NCI-H2107 (cell line): ENCODE measurements around the gene HDGF.

Experiments used
- DNase-seq: peaks from one replicate; lab custom pipeline; 2025; lab: John Stamatoyannopoulos, UW

HDGF gene

DNA sequence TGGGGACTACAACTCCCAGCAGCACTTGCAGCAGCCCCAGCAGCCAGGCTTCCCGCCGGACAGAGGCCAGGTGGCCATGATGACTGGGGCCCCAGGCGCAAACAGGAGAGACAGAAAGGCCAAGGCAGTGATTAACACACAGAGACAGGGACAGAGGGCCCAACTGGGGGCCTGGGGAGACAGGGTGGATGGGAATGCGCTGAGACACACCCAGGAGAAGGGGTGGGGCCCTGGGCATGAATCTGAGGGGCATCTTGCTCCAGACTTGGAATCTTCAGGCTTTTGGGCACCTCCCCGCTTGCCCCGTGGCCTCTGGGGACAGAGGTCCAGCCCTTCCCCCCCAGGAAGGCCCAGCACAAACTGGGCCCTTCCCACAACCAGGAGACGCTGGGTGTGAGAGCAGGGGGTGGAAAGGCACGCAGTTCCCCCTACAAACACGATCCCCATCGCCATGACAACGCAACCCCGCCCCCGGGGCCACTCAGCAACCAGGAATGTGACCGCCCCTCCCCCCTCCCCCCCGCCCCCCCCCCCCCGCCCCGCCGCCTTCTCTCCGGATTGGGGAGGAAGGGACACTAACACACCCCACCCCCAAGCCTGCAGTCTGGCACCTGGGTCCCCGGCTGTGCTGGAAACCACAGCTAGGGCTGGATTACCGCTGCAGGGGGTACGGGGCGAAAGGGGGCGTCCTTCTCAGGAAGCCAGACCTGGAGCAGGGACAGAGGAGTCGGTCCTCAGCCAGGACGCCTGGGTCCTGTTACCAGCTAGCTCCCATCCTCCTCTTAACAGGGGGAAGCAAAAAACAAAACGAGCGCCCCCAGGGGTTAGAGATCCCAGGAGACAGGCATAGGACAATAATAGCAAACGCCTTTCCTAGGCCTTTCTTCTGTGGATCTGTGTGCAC, 4.5 kb downstream of the HDGF start:
- DNase-seq, result peak; percentile 82

DNA sequence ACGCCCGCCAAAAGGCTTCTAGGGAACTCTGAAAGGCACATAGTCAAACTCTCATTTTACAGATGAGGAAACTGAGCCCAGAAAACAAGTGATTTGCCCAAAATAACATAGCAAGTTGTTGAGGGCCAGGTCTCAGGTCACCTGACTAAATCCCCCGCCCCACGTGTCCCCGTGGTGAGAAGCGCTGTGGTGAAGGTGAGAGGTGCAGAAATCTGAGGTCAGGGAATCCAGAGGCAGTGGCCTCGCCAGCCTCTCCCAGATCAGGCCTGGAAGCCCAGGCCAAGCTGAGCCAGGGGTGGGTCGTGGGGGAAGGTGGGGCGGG, 5.1 kb downstream of the HDGF start:
- DNase-seq, result no peak

GRCh38 chr1:156745881-156746280, 5.6 kb downstream of the HDGF start:
- no peak for DNase-seq

DNA sequence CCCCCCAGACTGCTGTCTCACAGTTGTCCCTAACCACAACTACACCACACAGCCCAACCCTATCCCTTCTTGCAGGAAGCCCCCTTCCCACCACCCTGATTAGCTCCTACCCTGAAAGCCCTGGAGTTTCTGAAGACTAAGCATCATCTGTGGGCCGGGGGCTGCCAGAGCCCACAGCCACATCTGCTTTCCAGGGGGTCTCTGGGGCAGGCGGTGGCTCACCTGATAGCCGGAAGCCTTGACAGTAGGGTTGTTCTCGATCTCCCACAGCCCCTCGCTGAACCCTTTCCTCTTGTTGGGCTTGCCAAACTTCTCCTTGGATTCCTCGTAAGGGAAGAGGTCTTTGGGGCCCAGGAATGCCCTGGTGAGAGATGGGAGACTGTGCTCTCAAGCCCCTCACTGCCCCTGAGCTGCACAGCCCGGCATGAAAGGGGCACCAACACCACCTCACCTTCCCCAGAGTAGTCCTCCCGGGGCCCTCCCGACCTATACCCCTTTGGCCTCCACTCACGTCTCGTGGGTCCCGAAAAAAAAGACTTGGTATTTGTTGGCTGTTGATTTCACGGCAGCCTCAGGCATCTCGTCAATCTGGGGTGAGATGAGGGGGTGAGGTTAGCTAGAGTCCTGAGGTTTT, 6.6 kb downstream of the HDGF start:
- no peak for DNase-seq

GRCh38 chr1:156744344-156744743, 7.1 kb downstream of the HDGF start:
- no peak for DNase-seq

DNA sequence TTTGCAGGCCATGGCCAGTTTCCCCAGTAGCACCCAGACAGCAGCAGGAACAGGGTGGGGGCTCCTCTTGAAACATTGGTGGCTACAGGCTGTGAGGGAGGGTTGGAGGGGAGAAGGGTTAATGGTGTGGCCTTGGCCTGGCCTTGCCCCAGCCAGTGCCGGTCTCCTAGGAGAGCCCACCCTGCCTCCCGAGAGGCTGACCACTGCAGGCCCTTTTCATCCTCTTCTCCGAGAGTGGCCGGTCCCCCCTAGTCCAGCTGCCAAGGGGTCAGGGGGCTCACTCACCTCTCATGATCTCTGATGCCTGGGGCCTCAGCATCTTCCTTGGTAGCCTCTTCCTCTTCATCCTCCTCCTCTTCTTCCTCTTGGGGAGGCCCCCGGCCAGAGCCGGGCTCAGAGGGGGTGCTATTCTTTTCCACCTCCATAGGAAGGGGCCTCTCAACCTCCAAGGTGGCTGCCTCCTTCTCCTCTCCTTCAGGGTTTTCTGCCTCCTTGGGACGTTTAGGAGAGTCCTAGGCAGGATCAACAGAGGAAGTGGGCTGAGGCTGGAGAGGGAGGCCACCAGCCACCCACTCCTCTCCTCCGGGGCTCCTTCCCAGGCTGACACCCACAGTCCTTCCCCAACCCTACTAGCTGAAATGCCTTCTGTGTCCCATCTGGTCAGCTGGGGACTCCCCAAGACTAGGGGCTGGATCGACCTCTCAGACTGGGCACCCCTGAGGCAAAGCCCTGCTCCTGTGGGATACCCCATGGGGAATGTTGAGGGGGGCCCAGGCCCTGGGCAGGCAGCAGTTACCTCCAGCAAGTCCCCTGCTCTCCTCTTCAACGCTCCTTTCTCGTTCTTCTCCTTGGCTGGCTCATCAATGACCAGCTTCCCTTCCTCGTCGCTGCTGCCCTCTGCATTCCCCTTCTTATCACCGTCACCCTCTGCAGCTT, 7.8 kb downstream of the HDGF start:
- no peak for DNase-seq

GRCh38 chr1:156742801-156743200, 8.7 kb downstream of the HDGF start:
- DNase-seq, result no peak

GRCh38 chr1:156742017-156742416, 9.5 kb downstream of the HDGF start:
- DNase-seq, result no peak

DNA sequence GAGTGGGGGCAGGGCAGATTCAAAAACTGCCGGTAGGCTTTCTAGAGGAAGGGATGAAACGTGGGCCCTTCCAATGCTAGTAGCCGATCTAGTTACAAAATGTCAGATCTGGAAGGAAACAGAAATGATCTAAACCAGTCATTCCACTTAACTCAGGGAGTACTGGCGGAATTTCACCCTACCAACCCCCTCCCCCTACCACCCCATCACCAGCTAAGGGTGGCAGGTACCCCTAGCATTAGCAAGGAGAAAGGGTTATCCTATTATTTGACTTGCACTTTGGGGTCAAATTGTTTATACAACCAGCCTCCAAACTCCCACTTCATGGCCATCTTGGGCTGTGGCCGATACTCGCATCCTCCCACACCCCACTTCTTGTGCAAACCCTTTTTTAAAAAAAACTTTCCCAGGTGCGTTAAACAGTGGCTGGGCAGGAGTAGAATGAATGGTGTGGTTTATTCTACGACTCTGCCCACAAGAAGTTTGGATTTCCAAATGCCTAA, 9.9 kb downstream of the HDGF start:
- no peak for DNase-seq

DNA sequence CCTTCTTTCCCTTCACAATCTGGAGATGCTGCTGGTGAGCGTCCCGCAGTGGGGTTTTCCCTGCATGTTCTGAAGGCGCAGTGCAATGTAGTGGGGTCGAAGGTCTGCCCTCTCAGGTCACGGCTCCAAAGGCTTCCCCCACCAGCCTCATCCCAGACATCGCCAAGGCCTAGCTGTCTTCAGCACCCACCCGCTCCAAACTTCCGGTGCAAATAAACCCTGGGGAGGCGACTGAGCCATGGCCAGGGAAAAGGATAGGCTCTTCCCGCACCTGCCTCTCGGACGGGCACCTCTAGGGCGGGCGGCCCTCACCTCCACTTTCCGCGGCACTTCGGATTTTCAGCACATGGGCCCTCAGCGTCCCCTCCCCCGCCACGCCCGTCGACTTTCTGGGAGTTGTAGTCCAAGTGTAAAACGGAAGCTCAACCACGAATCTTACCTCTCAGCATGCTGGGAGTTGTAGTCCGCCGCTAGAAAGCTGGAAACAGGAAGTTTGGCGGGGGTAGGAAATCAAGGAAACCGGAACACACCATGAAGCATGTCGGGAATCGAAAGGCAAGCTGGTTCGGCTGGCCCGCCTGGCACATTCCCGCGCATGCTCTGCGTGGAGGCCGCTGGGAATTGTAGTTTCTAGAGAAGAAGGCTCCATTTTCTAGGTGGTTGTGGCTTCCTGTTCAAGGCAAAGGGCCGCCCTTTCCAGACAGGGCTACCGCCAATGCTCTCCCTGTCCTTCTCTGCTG, 10.6 kb downstream of the HDGF start, which contains the start of gene MRPL24:
Gene MRPL24 (minus strand): TSS at position 348 of the 740 bp plus-strand sequence. CDS start 2,384 bp downstream, outside the sequence.
- peak; percentile 98 for DNase-seq

- DNase-seq, result no peak
These were observed 11.2 kb downstream of the HDGF start for GRCh38 chr1:156740237-156740740.

DNA sequence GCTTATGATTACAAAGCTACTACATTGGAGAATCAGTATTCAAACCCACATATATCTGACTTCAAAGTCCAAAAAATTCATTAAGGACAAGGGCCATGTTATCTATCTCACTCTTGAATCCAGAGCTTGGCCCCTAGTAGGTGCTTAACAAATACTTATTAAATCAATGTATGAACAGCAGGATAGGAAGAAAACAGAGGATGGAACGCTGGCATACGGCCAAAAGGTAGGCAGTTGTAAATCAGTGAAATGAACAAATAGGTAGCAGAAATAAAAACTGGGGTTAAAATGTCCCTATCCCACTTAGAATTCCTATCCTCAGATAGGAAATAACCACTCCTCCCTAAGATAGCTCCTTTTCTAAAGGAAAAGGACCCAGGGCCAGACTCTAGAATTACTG, 12.6 kb downstream of the HDGF start:
- no peak for DNase-seq

- DNase-seq, result no peak
These were observed 13.1 kb downstream of the HDGF start for GRCh38 chr1:156738407-156738806.

- DNase-seq, result no peak
These were observed 17.4 kb downstream of the HDGF start for GRCh38 chr1:156733989-156734584.

DNA sequence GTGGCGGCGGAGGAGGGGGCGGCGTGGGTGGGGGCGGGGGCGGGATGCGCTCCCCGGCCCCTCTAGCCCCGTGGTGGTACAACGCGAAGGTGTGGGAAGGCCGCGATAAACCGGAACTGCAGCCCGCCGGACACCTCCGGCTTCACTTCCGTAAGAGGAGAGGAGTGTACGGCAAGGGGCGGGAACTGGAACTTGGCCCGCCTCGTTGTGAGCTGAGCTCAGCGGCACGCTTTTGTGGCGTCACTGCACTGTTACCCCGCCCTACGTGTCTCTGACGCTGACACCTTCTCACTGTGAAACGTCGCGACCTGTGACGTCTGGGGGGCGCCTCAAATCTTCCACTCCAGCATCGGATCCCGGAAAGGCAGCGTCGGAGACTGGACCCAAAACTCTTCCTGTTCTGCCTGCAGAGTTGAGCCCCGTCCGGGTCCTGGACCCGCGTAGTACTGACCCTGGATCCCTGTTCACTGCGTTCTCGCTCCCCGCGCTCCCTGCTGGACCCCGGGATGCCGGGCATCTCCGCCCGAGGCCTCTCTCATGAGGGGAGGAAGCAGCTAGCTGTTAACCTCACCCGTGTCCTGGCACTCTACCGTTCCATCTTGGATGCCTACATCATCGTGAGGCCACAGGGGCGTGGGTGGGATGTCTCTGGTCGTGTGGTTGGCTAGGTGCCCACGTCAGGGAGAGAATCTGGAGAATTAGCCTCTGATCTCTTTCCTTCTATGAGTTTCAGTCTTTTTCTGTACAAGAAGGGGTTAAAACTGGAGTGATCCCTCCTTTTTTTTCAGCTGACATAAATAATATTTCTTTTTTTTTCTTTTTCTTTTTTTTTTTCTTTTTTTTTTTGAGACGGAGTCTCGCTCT, 22.6 kb downstream of the HDGF start, which contains the start of gene ISG20L2:
Gene ISG20L2 (minus strand): TSS at position 168 of the 864 bp plus-strand sequence. CDS start 1,114 bp downstream, outside the sequence.
- peak; percentile 96 for DNase-seq

DNA sequence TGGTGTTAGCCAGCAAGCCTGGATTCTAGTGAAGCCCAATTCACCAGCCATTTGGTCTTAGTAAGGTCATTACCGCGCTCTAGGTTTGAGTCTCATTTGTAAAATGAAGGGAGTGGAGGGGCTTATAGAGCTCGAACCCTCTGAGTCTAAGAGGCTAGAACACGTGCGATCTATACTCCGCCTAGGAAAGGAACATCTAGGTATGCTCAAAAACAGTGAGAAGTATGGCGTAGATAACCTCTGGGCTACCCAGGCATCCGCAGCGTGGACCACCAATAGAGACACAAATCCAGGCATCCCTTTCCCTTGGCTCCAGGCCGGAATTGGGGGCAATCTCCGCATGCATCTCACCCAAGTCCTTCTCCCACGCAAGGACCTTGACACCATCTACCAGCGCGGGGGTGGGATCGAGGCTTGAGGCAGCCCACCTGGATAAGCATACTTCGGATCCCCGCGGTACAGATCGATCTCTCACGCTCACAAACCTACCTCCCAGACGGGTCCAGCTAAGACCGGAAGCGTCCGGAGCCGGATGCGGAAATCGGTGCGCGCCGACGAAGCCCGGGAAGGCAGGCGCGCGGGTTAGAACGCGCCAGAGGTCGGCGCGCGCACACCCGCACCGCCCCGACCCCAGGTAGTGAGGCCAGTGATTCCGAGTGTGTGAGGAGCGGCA, 23.4 kb downstream of the HDGF start, which contains the start of gene METTL25B:
Gene METTL25B (plus strand): TSS at position 544 of the 673 bp plus-strand sequence. CDS start 636 bp downstream, outside the sequence.
- peak; percentile 85 for DNase-seq

DNA sequence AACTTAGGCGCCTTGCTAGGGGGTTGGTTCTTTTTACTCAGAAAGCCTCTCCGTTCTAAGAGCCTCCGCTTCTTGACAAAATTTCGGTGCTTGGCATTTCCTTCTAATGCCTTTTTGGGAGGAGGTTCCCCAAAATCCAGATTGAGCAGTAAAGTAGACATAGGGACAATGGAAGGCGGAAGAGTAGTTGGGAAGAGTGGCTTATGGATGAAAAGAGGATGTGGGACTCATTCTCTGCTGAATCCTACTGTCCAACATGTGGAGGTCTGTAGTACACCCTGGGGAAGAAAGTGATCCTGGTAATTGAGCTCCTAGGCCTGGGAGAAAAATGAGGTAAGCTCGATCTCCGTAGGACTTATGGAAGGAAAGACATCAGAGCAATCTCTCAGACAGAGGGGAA, 24.0 kb downstream of the HDGF start:
- no peak for DNase-seq

DNA sequence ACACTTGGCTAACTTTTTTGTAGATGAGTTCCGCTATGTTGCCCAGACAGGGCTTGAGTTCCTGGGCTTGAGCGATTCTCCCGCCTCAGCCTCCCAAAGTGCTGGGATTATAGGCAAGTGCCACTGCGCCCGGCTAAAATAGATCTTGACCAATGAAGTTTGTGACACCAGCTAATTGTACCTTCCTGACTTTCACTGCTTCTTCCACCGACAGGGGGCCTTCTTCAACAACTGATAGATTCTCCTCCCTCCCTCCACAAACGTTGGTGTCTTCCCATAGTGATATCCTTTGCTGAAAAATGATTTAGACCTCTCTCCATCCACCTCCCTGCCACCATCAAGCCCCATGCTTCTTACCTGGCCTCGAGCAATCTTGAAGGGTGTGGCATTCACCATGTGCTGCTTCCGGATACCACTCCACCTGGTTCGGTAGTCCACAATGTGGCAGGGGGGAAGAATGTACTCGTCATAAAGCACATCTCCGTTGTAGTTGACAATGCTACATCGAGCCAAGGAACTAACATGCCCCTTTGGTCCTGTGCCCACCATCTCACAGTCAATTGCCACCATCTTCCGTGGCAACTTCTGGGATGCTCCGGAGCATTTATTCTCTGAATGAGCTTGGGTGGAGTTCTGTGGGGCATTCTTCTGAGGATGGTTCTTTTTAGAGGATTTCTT, 24.8 kb downstream of the HDGF start:
- peak; percentile 44 for DNase-seq
